ENCODE results near the gene GATD1. TPM values are rescaled to one million over a fixed set of nuclear protein-coding genes. Genes with fewer than 3 reads are reported as not detected.
A peak's percentile ranks its signal among the peaks of the same experiment; 100 is the strongest.

GATD1 gene
- total RNA-seq, 1 experiment from 2014 or later = 88.7 TPM

GRCh38 chr11:728901-729491, 48.3 kb downstream of the GATD1 start:
- POLR2A ChIA-PET = interaction anchor here (1.2 kb wide), 1 partner anchor 13 kb away, joined by 4 read pairs; no protein-coding TSS in a partner anchor
- Histone ChIP-seq H3K36me3 (ENCODE audit: control insufficient read depth in 1 of 2, insufficient read depth in 2 of 2, low read length in 2 of 2) (peaks cover 0 to 7% of the 10 kb centered on the region in 2 experiments; a peak in 1 of 4 replicates), H3K27me3 (ENCODE audit: insufficient read depth, low read length) (no peaks in the 10 kb centered on the region), H3K4me3 (replicated peaks in 1 of 2; ENCODE audit: low read depth in 1 of 2, low read length in 2 of 2) (no peak overlapping the region), H4K20me1 (ENCODE audit: insufficient read depth) (no peaks in the 10 kb centered on the region), H3K4me2 (ENCODE audit: low read length) (no peak overlapping the region), H3K9me3 (ENCODE audit: control insufficient read depth in 1 of 2, insufficient read depth in 1 of 2, low read depth in 1 of 2, low read length in 2 of 2) (no peaks in the 10 kb centered on the region), H3K27ac (ENCODE audit: low read depth, low read length) (peak overlapping the region; percentile 70; the same call in 1 of the 2 replicates), H3K9me2 (ENCODE audit: insufficient read depth) (no peaks in the 10 kb centered on the region), H3K9ac (ENCODE audit: low read length) (peak overlapping the region; percentile 61; the same call in 1 of the 2 replicates), H3K4me1 (ENCODE audit: control insufficient read depth in 1 of 2, insufficient read depth in 2 of 2, low read length in 2 of 2) (peaks cover 7 to 24% of the 10 kb centered on the region in 2 experiments; a peak in 3 of 4 replicates), H3K79me2 (ENCODE audit: insufficient read depth, low read length) (no peaks in the 10 kb centered on the region), H2AFZ (ENCODE audit: low read depth, low read length, poor library complexity, severe bottlenecking) (no peak overlapping the region)
- intact Hi-C loops (cut with micrococcal nuclease) = loop anchor here (2.0 kb wide), 2 partner anchors 36 to 174 kb away; no protein-coding TSS in a partner anchor
- ATAC-seq = no peak
- DNase-seq (ENCODE audit: low read depth, low spot score) = no peak
- RAD21 ChIA-PET (ENCODE audit: low non-redundant PET in 1 of 2, low total read pairs in 2 of 2, uncharacterized antibody in 2 of 2, unreplicated experiment in 2 of 2) = interaction anchor here in 1 of 2 experiments (0.6 to 0.7 kb wide), 2 partner anchors 17 to 32 kb away, joined by 3 to 5 read pairs; no protein-coding TSS in a partner anchor
- TF ChIP-seq, protein P1, sequence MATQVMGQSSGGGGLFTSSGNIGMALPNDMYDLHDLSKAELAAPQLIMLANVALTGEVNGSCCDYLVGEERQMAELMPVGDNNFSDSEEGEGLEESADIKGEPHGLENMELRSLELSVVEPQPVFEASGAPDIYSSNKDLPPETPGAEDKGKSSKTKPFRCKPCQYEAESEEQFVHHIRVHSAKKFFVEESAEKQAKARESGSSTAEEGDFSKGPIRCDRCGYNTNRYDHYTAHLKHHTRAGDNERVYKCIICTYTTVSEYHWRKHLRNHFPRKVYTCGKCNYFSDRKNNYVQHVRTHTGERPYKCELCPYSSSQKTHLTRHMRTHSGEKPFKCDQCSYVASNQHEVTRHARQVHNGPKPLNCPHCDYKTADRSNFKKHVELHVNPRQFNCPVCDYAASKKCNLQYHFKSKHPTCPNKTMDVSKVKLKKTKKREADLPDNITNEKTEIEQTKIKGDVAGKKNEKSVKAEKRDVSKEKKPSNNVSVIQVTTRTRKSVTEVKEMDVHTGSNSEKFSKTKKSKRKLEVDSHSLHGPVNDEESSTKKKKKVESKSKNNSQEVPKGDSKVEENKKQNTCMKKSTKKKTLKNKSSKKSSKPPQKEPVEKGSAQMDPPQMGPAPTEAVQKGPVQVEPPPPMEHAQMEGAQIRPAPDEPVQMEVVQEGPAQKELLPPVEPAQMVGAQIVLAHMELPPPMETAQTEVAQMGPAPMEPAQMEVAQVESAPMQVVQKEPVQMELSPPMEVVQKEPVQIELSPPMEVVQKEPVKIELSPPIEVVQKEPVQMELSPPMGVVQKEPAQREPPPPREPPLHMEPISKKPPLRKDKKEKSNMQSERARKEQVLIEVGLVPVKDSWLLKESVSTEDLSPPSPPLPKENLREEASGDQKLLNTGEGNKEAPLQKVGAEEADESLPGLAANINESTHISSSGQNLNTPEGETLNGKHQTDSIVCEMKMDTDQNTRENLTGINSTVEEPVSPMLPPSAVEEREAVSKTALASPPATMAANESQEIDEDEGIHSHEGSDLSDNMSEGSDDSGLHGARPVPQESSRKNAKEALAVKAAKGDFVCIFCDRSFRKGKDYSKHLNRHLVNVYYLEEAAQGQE (IDR thresholded peaks at IDR 0.05; ENCODE audit: low read depth) = no peak
- TF ChIP-seq CBX3 (IDR thresholded peaks at IDR 0.05; ENCODE audit: low read depth) (no peak), SIN3A (IDR thresholded peaks at IDR 0.05; ENCODE audit: low read depth) (no peak), ZBTB33 (IDR thresholded peaks at IDR 0.05; ENCODE audit: extremely low read depth, insufficient replicate concordance, low read length) (no peak)
- no TSS peak for BruUV-seq (replicated peaks)
- CTCF ChIA-PET = interaction anchor here (1.0 to 2.1 kb wide), 7 partner anchors 8 to 34 kb away, joined by 4 to 10 read pairs (median 8); partner anchors contain the start of genes DEAF1, EPS8L2 and TMEM80
